Esophagus squamous epithelium (tissue), 4 donors: Measurements from ENCODE around the gene FANK1.

ENCODE experiments used
- CTCF ChIP-seq, 6 experiments: fragments of 450-650 bp in 4 of 6; fragments of 200-600 bp in 2 of 6; sonication (generic) in 2 of 6; IDR thresholded peaks; one replicate each; pipeline ENCODE4 v1.5.1; 2016 to 2019; ENCODE audit warnings: antibody characterized with exemption in 6 of 6, mild to moderate bottlenecking in 4 of 6, moderate library complexity in 4 of 6
- POLR2A ChIP-seq, 4 donors: fragments of 450-650 bp; IDR thresholded peaks; one replicate each; pipeline ENCODE4 v1.6.1; 2017; ENCODE audit warnings: antibody characterized with exemption in 4 of 4, mild to moderate bottlenecking in 4 of 4, moderate library complexity in 3 of 4

- no peak for TF ChIP-seq CTCF (IDR thresholded peaks at IDR 0.05)
- no peak for TF ChIP-seq POLR2A (IDR thresholded peaks at IDR 0.05)
Observed at GRCh38 chr10:126043389-126043788, 147.0 kb downstream of the FANK1 start.
